OCI-LY1 (cell line): Measurements from ENCODE around the gene AOAH.

ENCODE experiments used
- CTCF ChIP-seq: fragments of 200-600 bp; sonication (generic), shearing (Covaris generic); IDR thresholded peaks from 2 replicates; pipeline ENCODE4 v1.5.1; 2017; ENCODE audit warnings: mild to moderate bottlenecking, antibody characterized with exemption, low read length, moderate library complexity, mixed read lengths
- EZH2 ChIP-seq: fragments of 200-600 bp; sonication (generic), shearing (Covaris generic); IDR thresholded peaks from 2 replicates; pipeline ENCODE4 v1.8.0; 2017; ENCODE audit warnings: borderline replicate concordance, mixed run types, mild to moderate bottlenecking, antibody characterized with exemption, low read length, moderate library complexity, mixed read lengths

DNA sequence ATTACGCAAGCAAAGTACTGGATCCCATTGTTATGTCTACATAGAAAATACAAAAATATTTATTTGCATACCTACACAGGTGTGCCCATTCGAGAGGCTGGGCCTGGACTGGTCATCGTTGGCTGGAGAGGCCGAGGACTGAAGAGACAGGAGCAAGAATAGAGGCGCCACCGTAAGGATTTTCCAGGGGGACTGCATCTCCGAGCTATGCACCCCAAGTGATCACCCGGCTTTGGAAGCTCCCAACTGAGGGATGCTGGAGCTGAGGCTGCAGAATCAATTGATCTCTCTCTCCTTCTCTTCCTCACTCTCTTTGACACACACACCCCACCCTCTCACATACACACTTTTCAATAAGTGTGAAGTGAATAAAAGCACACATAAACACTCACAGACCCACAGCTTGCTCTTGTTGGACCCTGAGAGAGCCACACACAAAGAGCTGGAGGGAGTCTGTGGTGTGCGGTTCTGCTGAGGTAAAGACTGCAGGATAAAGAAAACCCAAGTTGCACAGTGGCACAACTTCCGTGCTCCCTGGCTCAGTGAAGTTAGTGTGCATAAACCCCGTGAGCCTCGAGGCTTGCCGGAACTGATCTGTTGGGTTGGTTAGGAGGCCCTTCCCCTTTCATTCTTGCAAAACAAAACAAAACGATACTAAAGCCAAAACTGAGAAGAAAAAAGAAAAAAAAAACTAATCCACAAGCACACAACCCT lies at the start of gene AOAH:
- TF ChIP-seq CTCF, result no peak
- no peak for TF ChIP-seq EZH2
